Muscle layer of duodenum (tissue), 2 donors: ENCODE data around the gene DSCAML1.

Source experiments
- H3K27ac ChIP-seq: one replicate; pipeline ENCODE4 v1.7.0; 2013; ENCODE audit warnings: mild to moderate bottlenecking, low read length
- H3K27me3 ChIP-seq: one replicate; pipeline ENCODE4 v1.7.0; 2013; ENCODE audit warnings: low read depth, mild to moderate bottlenecking, control low read depth, low read length
- H3K36me3 ChIP-seq, 2 donors: one replicate each; pipeline ENCODE4 v1.7.0; 2013; ENCODE audit warnings: low read length in 2 of 2, control low read depth in 1 of 2, mild to moderate bottlenecking in 1 of 2; ENCODE audit not compliant: insufficient read depth in 2 of 2, control insufficient read depth in 1 of 2
- H3K4me1 ChIP-seq, 2 donors: one replicate each; pipeline ENCODE4 v1.7.0; 2013; ENCODE audit warnings: low read length in 2 of 2, mild to moderate bottlenecking in 2 of 2, control low read depth in 1 of 2, moderate library complexity in 1 of 2; ENCODE audit not compliant: insufficient read depth in 2 of 2, control insufficient read depth in 1 of 2
- H3K4me3 ChIP-seq, 2 donors: one replicate each; pipeline ENCODE4 v1.7.0; 2013; ENCODE audit warnings: low read length in 2 of 2, low read depth in 1 of 2, mild to moderate bottlenecking in 1 of 2
- H3K9me3 ChIP-seq, 2 donors: one replicate each; pipeline ENCODE4 v1.7.0; 2013; ENCODE audit warnings: low read length in 2 of 2, control low read depth in 1 of 2, mild to moderate bottlenecking in 1 of 2; ENCODE audit not compliant: control insufficient read depth in 1 of 2
- donor health status: healthy.

Gene DSCAML1

GRCh38 chr11:117610045-117610444 is 187.0 kb downstream of the DSCAML1 start:
- H3K4me1 ChIP-seq = no peaks in the 10 kb centered on the region
- peaks cover 0 to 7% of the 10 kb centered on the region in 2 donors for H3K9me3 ChIP-seq
- no peaks in the 10 kb centered on the region for H3K27me3 ChIP-seq
- H3K4me3 ChIP-seq = no peak overlapping the region
- H3K27ac ChIP-seq = no peak overlapping the region
- H3K36me3 ChIP-seq = no peaks in the 10 kb centered on the region

- Histone ChIP-seq H3K36me3 (no peaks in the 10 kb centered on the region), H3K4me3 (no peak overlapping the region), H3K27me3 (no peaks in the 10 kb centered on the region), H3K4me1 (no peaks in the 10 kb centered on the region), H3K9me3 (no peaks in the 10 kb centered on the region), H3K27ac (no peak overlapping the region)
These were observed 189.6 kb downstream of the DSCAML1 start for GRCh38 chr11:117607449-117607848.

- Histone ChIP-seq H3K27ac (no peak overlapping the region), H3K9me3 (no peaks in the 10 kb centered on the region), H3K27me3 (no peaks in the 10 kb centered on the region), H3K36me3 (no peaks in the 10 kb centered on the region), H3K4me1 (no peaks in the 10 kb centered on the region), H3K4me3 (no peak overlapping the region)
These were observed 190.2 kb downstream of the DSCAML1 start for GRCh38 chr11:117606790-117607189.

GRCh38 chr11:117606211-117606610 is 190.8 kb downstream of the DSCAML1 start:
- Histone ChIP-seq H3K9me3 (no peaks in the 10 kb centered on the region), H3K36me3 (no peaks in the 10 kb centered on the region), H3K4me3 (no peak overlapping the region), H3K4me1 (no peaks in the 10 kb centered on the region), H3K27me3 (no peaks in the 10 kb centered on the region), H3K27ac (no peak overlapping the region)

GRCh38 chr11:117605331-117605730 is 191.7 kb downstream of the DSCAML1 start:
- Histone ChIP-seq H3K9me3 (no peaks in the 10 kb centered on the region), H3K27me3 (no peaks in the 10 kb centered on the region), H3K27ac (no peak overlapping the region), H3K4me1 (no peaks in the 10 kb centered on the region), H3K4me3 (no peak overlapping the region), H3K36me3 (no peaks in the 10 kb centered on the region)

GRCh38 chr11:117604336-117604995 is 192.6 kb downstream of the DSCAML1 start:
- Histone ChIP-seq H3K4me1 (no peaks in the 10 kb centered on the region), H3K27ac (no peak overlapping the region), H3K27me3 (no peaks in the 10 kb centered on the region), H3K36me3 (no peaks in the 10 kb centered on the region), H3K9me3 (no peaks in the 10 kb centered on the region), H3K4me3 (no peak overlapping the region)

- H3K27ac ChIP-seq = no peak overlapping the region
- no peaks in the 10 kb centered on the region for H3K27me3 ChIP-seq
- H3K9me3 ChIP-seq = no peaks in the 10 kb centered on the region
- H3K4me1 ChIP-seq = no peaks in the 10 kb centered on the region
- H3K36me3 ChIP-seq = no peaks in the 10 kb centered on the region
- no peak overlapping the region for H3K4me3 ChIP-seq
These were observed 193.1 kb downstream of the DSCAML1 start for GRCh38 chr11:117603932-117604331.

GRCh38 chr11:117601006-117601708 is 195.9 kb downstream of the DSCAML1 start:
- H3K4me3 ChIP-seq = no peak overlapping the region
- no peak overlapping the region for H3K27ac ChIP-seq
- no peaks in the 10 kb centered on the region for H3K36me3 ChIP-seq
- H3K4me1 ChIP-seq = no peaks in the 10 kb centered on the region
- H3K9me3 ChIP-seq = no peaks in the 10 kb centered on the region
- H3K27me3 ChIP-seq = no peaks in the 10 kb centered on the region

- H3K4me1 ChIP-seq = no peaks in the 10 kb centered on the region
- H3K36me3 ChIP-seq = no peaks in the 10 kb centered on the region
- H3K4me3 ChIP-seq = no peak overlapping the region
- no peaks in the 10 kb centered on the region for H3K9me3 ChIP-seq
- no peak overlapping the region for H3K27ac ChIP-seq
- H3K27me3 ChIP-seq = no peaks in the 10 kb centered on the region
These were observed 196.7 kb downstream of the DSCAML1 start for GRCh38 chr11:117600234-117600783.

- no peaks in the 10 kb centered on the region for H3K27me3 ChIP-seq
- no peaks in the 10 kb centered on the region for H3K4me1 ChIP-seq
- H3K4me3 ChIP-seq = no peak overlapping the region
- no peak overlapping the region for H3K27ac ChIP-seq
- H3K9me3 ChIP-seq = no peaks in the 10 kb centered on the region
- no peaks in the 10 kb centered on the region for H3K36me3 ChIP-seq
These were observed 199.9 kb downstream of the DSCAML1 start for GRCh38 chr11:117597071-117597470.

- Histone ChIP-seq H3K4me3 (no peak overlapping the region), H3K9me3 (no peaks in the 10 kb centered on the region), H3K4me1 (no peaks in the 10 kb centered on the region), H3K27ac (no peak overlapping the region), H3K36me3 (no peaks in the 10 kb centered on the region), H3K27me3 (no peaks in the 10 kb centered on the region)
These were observed 201.6 kb downstream of the DSCAML1 start for GRCh38 chr11:117595440-117595839.
